PFSK-1 (cell line): Measurements from ENCODE around the gene IGSF9B.

Experiments
- POLR2AphosphoS5 ChIP-seq: IDR thresholded peaks from 2 replicates; pipeline ENCODE4 v1.6.1; 2012; ENCODE audit warnings: low read depth, mild to moderate bottlenecking, control low read depth, low read length, moderate library complexity
- TAF1 ChIP-seq: IDR thresholded peaks from 2 replicates; pipeline ENCODE4 v1.6.1; 2012; ENCODE audit warnings: low read length, control low read depth, borderline replicate concordance; ENCODE audit not compliant: insufficient read depth
- TF ChIP-seq, protein P1 (sequence below), 2 experiments: IDR thresholded peaks; 2 replicates each; pipeline versions ENCODE4 v1.6.1 to v1.8.0; 2011 to 2012; ENCODE audit warnings: low read depth in 2 of 2, low read length in 2 of 2, control low read depth in 1 of 2, inconsistent platforms in 1 of 2, mild to moderate bottlenecking in 1 of 2, moderate library complexity in 1 of 2; ENCODE audit not compliant: insufficient read depth in 1 of 2

GRCh38 chr11:133907841-133908241, 48.9 kb downstream of the IGSF9B start:
- no peak for TF ChIP-seq POLR2AphosphoS5
- TF ChIP-seq TAF1: no peak
- TF ChIP-seq, protein P1, sequence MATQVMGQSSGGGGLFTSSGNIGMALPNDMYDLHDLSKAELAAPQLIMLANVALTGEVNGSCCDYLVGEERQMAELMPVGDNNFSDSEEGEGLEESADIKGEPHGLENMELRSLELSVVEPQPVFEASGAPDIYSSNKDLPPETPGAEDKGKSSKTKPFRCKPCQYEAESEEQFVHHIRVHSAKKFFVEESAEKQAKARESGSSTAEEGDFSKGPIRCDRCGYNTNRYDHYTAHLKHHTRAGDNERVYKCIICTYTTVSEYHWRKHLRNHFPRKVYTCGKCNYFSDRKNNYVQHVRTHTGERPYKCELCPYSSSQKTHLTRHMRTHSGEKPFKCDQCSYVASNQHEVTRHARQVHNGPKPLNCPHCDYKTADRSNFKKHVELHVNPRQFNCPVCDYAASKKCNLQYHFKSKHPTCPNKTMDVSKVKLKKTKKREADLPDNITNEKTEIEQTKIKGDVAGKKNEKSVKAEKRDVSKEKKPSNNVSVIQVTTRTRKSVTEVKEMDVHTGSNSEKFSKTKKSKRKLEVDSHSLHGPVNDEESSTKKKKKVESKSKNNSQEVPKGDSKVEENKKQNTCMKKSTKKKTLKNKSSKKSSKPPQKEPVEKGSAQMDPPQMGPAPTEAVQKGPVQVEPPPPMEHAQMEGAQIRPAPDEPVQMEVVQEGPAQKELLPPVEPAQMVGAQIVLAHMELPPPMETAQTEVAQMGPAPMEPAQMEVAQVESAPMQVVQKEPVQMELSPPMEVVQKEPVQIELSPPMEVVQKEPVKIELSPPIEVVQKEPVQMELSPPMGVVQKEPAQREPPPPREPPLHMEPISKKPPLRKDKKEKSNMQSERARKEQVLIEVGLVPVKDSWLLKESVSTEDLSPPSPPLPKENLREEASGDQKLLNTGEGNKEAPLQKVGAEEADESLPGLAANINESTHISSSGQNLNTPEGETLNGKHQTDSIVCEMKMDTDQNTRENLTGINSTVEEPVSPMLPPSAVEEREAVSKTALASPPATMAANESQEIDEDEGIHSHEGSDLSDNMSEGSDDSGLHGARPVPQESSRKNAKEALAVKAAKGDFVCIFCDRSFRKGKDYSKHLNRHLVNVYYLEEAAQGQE (IDR thresholded peaks at IDR 0.05; ENCODE audit: insufficient read depth in 1 of 2, low read depth in 2 of 2, low read length in 2 of 2): no peak
